NB4 (cell line): ENCODE measurements around the gene FRAT1.
A peak's percentile ranks its signal among the peaks of the same experiment; 100 is the strongest.
"Not testable (repeated sequence)": the region's sequence is repeated elsewhere in the genome, so short reads cannot be mapped to it uniquely, and the experiment has no call there.

Experiments used
- DNase-seq: peaks from one replicate; pipeline ENCODE4 v3.0.0; 2010; ENCODE audit warnings: low read depth
- H3K4me3 ChIP-seq: one replicate; pipeline ENCODE4 v1.5.1; 2011; ENCODE audit warnings: mild to moderate bottlenecking, low read depth, low read length, moderate library complexity
- MYC ChIP-seq: IDR thresholded peaks from 2 replicates; pipeline ENCODE4 v1.6.1; 2011; ENCODE audit warnings: low read depth, low read length
- POLR2A ChIP-seq: IDR thresholded peaks from 2 replicates; pipeline ENCODE4 v1.6.1; 2011; ENCODE audit warnings: mild to moderate bottlenecking; ENCODE audit not compliant: insufficient read length; ENCODE audit errors: extremely low read depth
- TF ChIP-seq, protein P1 (sequence below): IDR thresholded peaks from 2 replicates; pipeline ENCODE4 v1.6.1; 2011; ENCODE audit warnings: low read depth, low read length
- TF ChIP-seq, protein P2 (sequence below): IDR thresholded peaks from one replicate; pipeline ENCODE4 v1.5.1; 2012; ENCODE audit warnings: low read depth, low read length

The FRAT1 gene

DNA sequence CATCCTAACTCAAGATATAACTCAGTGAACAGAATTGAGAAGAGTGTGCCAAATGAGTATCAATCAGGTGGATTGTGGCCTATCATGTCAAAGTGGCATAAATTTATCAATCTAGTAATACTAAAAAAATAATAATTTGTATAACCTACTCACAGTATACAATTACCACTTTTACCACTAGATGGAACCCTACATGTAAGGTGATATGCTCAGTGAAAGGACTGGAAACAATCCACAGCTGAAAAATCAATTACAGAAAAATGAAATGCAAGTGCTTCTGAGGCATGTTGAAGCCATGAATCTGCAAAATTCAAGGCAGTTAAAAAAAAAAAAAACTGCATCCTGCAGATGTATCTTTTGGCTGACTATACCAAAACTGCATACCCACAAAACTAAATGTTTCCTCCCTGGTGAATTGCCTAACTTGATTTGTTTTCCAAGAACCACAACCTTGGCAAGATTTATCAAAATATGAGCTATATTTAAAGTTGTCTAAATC is 40.5 kb upstream of the FRAT1 start:
- DNase-seq: peak; percentile 92
- TF ChIP-seq, protein P1, sequence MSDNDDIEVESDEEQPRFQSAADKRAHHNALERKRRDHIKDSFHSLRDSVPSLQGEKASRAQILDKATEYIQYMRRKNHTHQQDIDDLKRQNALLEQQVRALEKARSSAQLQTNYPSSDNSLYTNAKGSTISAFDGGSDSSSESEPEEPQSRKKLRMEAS: 0 out of 2 replicates have a peak, but pooled peaks have one; percentile 21
- TF ChIP-seq, protein P2, sequence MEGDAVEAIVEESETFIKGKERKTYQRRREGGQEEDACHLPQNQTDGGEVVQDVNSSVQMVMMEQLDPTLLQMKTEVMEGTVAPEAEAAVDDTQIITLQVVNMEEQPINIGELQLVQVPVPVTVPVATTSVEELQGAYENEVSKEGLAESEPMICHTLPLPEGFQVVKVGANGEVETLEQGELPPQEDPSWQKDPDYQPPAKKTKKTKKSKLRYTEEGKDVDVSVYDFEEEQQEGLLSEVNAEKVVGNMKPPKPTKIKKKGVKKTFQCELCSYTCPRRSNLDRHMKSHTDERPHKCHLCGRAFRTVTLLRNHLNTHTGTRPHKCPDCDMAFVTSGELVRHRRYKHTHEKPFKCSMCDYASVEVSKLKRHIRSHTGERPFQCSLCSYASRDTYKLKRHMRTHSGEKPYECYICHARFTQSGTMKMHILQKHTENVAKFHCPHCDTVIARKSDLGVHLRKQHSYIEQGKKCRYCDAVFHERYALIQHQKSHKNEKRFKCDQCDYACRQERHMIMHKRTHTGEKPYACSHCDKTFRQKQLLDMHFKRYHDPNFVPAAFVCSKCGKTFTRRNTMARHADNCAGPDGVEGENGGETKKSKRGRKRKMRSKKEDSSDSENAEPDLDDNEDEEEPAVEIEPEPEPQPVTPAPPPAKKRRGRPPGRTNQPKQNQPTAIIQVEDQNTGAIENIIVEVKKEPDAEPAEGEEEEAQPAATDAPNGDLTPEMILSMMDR: peak; percentile 42
- no peak for TF ChIP-seq POLR2A
- TF ChIP-seq MYC: peak; percentile 31; the same call in 1 of the 2 replicates
- H3K4me3 ChIP-seq: no peak overlapping the region

DNA sequence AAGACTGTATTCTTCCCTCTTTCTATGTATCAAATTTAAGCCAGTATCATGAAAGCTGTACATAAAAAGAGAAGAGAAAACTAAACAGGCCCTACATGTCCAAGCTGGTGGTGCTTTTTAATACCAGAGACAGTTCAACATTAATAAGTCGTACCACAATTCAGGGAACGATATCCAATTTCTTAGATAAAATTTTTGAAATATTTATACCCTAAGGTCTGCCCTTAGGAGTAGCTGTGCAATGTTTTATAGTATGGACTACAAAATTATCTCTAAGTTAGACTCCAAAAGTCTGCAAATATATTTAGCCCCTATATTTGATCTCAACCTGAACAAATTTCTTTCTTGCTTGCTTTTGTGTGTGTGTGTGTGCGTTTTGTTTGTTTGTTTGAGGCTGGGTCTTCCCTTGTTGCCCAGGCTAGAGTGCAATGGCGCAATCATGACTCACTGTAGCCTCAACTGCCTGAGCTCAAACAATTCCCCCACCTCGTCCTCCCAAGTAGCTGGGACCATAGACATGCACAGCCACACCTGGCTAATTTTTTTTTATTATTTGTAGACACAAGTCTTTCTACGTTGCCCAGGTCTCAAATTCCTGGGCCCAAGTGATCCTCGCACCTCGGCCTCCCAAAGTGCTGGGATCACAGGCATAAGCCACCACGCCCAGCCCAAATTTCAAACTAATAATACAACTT is 39.8 kb upstream of the FRAT1 start:
- peak; percentile 91 for DNase-seq
- TF ChIP-seq POLR2A (no peak), MYC (no peak)
- TF ChIP-seq, protein P2: no peak
- TF ChIP-seq, protein P1: no peak
- H3K4me3 ChIP-seq: no peak overlapping the region

DNA sequence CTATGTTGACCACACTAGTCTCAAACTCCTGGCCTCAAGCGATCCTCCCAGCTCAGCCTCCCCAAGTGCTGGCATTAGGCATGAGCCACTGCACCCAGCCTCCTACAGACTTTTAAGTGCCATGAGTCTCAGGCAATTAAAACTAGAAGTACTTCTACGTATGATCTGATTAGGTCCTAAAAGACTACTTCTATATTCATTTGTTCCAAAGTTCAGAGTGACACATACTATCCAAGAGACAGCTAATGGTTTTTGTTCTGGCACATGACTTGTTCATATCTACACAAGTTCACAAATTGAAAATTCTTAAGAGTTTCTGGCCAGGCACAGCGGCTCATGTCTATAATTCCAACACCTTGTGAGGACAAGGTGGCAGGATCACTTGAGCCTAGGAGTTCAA is 38.3 kb upstream of the FRAT1 start:
- no peak for DNase-seq
- no peak overlapping the region for H3K4me3 ChIP-seq
- TF ChIP-seq POLR2A (no peak), MYC (no peak)
- TF ChIP-seq, protein P2: no peak
- TF ChIP-seq, protein P1: no peak

DNA sequence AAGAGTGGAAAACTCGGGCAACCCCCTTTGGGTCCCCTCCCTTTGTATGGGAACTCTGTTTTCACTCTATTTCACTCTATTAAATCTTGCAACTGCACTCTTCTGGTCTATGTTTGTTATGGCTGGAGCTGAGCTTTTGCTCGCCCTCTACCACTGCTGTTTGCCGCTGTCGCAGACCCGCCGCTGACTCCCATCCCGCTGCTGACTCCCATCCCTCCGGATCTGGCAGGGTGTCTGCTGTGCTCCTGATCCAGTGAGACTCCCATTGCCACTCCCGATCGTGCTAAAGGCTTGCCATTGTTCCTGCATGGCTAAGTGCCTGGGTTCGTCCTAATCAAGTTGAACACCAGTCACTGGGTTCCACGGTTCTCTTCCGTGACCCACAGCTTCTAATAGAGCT is 29.0 kb upstream of the FRAT1 start:
- not testable (repeated sequence) for H3K4me3 ChIP-seq, DNase-seq

DNA sequence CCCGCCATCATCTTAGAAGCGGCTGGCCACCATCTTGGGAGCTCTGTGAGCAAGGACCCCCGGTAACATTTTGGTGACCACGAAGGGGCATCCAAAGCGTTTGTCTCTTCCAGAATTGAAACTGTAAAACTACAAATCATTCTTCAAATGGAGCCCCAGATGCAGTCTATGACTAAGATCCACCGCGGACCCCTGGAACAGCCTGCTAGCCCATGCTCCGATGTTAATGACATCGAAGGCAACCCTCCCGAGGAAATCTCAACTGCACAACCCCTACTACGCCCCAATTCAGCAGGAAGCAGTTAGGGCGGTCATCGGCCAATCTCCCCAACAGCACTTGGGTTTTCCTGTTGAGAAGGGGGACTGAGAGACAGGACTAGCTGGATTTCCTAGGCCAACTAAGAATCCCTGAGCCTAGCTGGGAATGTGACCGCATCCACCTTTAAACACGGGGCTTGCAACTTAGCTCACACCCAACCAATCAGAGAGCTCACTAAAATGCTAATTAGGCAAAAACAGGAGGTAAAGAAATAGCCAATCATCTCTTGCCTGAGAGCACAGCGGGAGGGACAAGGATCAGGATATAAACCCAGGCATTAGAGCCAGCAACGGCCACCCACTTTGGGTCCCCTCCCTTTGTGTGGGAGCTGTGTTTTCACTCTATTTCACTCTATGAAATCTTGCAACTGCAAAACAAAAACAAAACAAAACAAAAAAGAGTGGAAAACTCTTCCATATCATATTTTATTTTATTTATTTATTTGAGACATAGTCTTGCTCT is 28.3 kb upstream of the FRAT1 start:
- peak overlapping the region; percentile 81 for H3K4me3 ChIP-seq
- DNase-seq: not testable (repeated sequence)

DNA sequence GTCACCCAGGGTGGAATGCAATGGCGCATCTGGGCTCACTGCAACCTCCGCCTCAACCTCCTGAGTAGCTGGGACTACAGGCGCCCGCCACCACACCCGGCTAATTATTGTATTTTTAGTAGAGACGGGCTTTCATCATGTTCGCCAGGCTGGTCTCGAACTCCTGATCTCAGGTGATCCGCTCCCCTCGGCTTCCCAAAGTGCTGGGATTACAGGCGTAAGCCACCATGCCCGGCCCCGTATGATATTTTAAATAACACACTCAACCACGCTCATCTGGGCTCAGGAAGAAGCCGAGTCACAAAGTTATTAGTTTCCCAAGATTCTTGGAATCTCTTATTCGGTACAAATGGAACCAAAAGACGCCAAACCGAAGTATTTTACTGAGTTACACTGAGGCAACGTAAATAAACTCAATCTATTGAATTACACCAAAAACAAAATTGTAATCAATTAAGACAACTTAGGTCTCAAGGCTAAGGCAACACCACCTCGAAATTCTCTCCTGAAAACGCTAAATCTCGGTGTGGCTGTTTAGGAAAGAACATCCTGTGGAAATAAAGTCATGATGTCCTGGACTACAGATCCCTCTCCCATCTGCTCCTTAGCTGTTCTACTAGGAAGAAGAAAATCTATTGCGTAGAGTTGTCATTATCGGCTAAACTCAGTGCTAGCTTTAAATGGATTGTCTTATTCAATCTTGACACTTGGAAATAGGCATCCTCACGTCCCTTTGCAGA is 27.5 kb upstream of the FRAT1 start:
- peak overlapping the region; percentile 81 for H3K4me3 ChIP-seq
- TF ChIP-seq, protein P2: no peak
- no peak for TF ChIP-seq POLR2A
- no peak for DNase-seq
